B cell (primary cell): Measurements from ENCODE around the gene TIGD3. TPM values are rescaled to one million over a fixed set of nuclear protein-coding genes. Genes with fewer than 3 reads are reported as not detected.
A peak's percentile ranks its signal among the peaks of the same experiment; 100 is the strongest.

Source experiments
- ATAC-seq: fragments of 200-7000 bp; cut with Tn5 transposase; one replicate; pipeline ENCODE4 v1.10.0; 2021; ENCODE audit warnings: low read depth, mild to moderate bottlenecking, moderate number of reproducible peaks, moderate library complexity
- CTCF ChIA-PET: fragments of 350-600 bp; sonication (Branson Sonifier 250); formaldehyde crosslinking; loops from one replicate; lab custom pipeline; 2021; ENCODE audit warnings: antibody characterized with exemption, inconsistent platforms; lab: Charles Lee
- POLR2A ChIA-PET: fragments of 350-600 bp; sonication (Branson Sonifier 250); formaldehyde crosslinking; loops from one replicate; lab custom pipeline; 2021; ENCODE audit warnings: antibody characterized with exemption; lab: Charles Lee
- DNase-seq: peaks from one replicate; pipeline ENCODE4 v3.0.0; 2013
- H2AFZ ChIP-seq: 2 replicates; pipeline ENCODE4 v1.6.1; 2012; ENCODE audit warnings: mild to moderate bottlenecking, low read depth, low read length; ENCODE audit not compliant: insufficient read depth, poor library complexity, severe bottlenecking
- H3K27ac ChIP-seq, 2 donors: 1 replicate in 1 of 2; 2 replicates in 1 of 2; pipeline ENCODE4 v1.5.1; 2012 to 2013; ENCODE audit warnings: low read length in 2 of 2, mild to moderate bottlenecking in 2 of 2, moderate library complexity in 1 of 2
- H3K27me3 ChIP-seq, 4 experiments: fragments of 200-600 bp in 1 of 4; sonication (generic) in 1 of 4; replicated peaks in 1 of 4; 1 replicate in 2 of 4; 2 replicates in 2 of 4; pipeline versions ENCODE4 v1.6.1 to v1.7.0; 2013 to 2016; ENCODE audit warnings: low read length in 3 of 4, mild to moderate bottlenecking in 2 of 4, mixed read lengths in 1 of 4, moderate library complexity in 1 of 4; ENCODE audit not compliant: insufficient read depth in 4 of 4, control insufficient read depth in 3 of 4; ENCODE audit errors: control extremely low read depth in 1 of 4
- H3K36me3 ChIP-seq, 2 experiments: replicated peaks in 1 of 2; 1 replicate in 1 of 2; 2 replicates in 1 of 2; pipeline versions ENCODE4 v1.6.1 to v1.7.1; 2013; ENCODE audit warnings: low read length in 1 of 2; ENCODE audit not compliant: insufficient read depth in 2 of 2, control insufficient read depth in 1 of 2; ENCODE audit errors: control extremely low read depth in 1 of 2, extremely low read depth in 1 of 2
- H3K4me1 ChIP-seq, 2 donors: fragments of 200-600 bp in 1 of 2; sonication (generic) in 1 of 2; 1 replicate in 1 of 2; 2 replicates in 1 of 2; pipeline versions ENCODE4 v1.5.1 to v1.6.1; 2013 to 2017; ENCODE audit warnings: low read length in 2 of 2; ENCODE audit not compliant: control insufficient read depth in 2 of 2, insufficient read depth in 2 of 2
- H3K4me2 ChIP-seq: replicated peaks from 2 replicates; pipeline ENCODE3; 2012; ENCODE audit warnings: mild to moderate bottlenecking, low read depth, low read length; ENCODE audit not compliant: poor library complexity, severe bottlenecking
- H3K4me3 ChIP-seq, 5 experiments: fragments of 200-600 bp in 1 of 5; sonication (generic) in 1 of 5; 1 replicate in 3 of 5; 2 replicates in 2 of 5; pipeline versions ENCODE4 v1.5.1 to v1.7.0; 2011 to 2016; ENCODE audit warnings: low read length in 4 of 5, mild to moderate bottlenecking in 4 of 5, low read depth in 2 of 5, control low read depth in 1 of 5, moderate library complexity in 1 of 5; ENCODE audit not compliant: insufficient read depth in 1 of 5; ENCODE audit errors: control extremely low read depth in 1 of 5, extremely low read depth in 1 of 5
- H3K79me2 ChIP-seq: fragments of 200-600 bp; sonication (generic); one replicate; pipeline ENCODE4 v1.6.0; 2016; ENCODE audit warnings: low read length; ENCODE audit not compliant: control insufficient read depth, insufficient read depth
- H3K9ac ChIP-seq: fragments of 200-600 bp; sonication (generic); 2 replicates; pipeline ENCODE4 v1.6.1; 2017; ENCODE audit warnings: mild to moderate bottlenecking, low read length, moderate library complexity
- H3K9me3 ChIP-seq, 3 donors: one replicate each; pipeline versions ENCODE4 v1.6.1 to v1.7.1; 2013; ENCODE audit warnings: low read length in 2 of 3; ENCODE audit not compliant: control insufficient read depth in 2 of 3, insufficient read depth in 1 of 3; ENCODE audit errors: control extremely low read depth in 1 of 3
- H4K20me1 ChIP-seq: 2 replicates; pipeline ENCODE4 v1.6.0; 2012; ENCODE audit warnings: mild to moderate bottlenecking, low read length; ENCODE audit not compliant: insufficient read depth, control insufficient read depth, poor library complexity, severe bottlenecking
- H3K27ac Mint-ChIP-seq: one replicate; pipeline ENCODE4 v1.8.0; 2021; ENCODE audit warnings: mixed read lengths
- H3K27me3 Mint-ChIP-seq: one replicate; pipeline ENCODE4 v1.8.0; 2021; ENCODE audit warnings: mixed read lengths
- H3K4me1 Mint-ChIP-seq: one replicate; pipeline ENCODE4 v1.8.0; 2021; ENCODE audit warnings: mixed read lengths
- H3K4me3 Mint-ChIP-seq: one replicate; pipeline ENCODE4 v1.8.0; 2021; ENCODE audit warnings: mixed read lengths
- H3K9me3 Mint-ChIP-seq: one replicate; pipeline ENCODE4 v1.8.0; 2022; ENCODE audit warnings: mixed read lengths; ENCODE audit not compliant: insufficient read depth
- CTCF ChIP-seq: fragments of 200-600 bp; IDR thresholded peaks from one replicate; pipeline ENCODE4 v1.8.0; 2022; ENCODE audit warnings: antibody characterized with exemption, mild to moderate bottlenecking
- EZH2 ChIP-seq: IDR thresholded peaks from 2 replicates; pipeline ENCODE4 v1.6.1; 2012; ENCODE audit warnings: borderline replicate concordance, low read depth, mild to moderate bottlenecking, moderate library complexity, low read length; ENCODE audit not compliant: insufficient read depth, poor library complexity, severe bottlenecking
- WGBS: methylation state at CpG from one replicate; pipeline ENCODE4 v1.1.5; 2013; ENCODE audit warnings: missing lambda C conversion rate; ENCODE audit not compliant: insufficient coverage; 5-methylcytosine and 5-hydroxymethylcytosine counted together
- intact Hi-C: fragments of 100-400 bp; cut with micrococcal nuclease; formaldehyde crosslinking; loops from one replicate; pipeline ENCODE4 v1.10.0; 2022
- polyA plus RNA-seq: library from polyadenylated mRNA; depleted of rRNA; stranded (reverse); fragments of >200 nt; gene quantifications from 2 replicates; pipeline ENCODE4 v1.2.3, GENCODE V29; 2012
- total RNA-seq, 2 donors: library from RNA; stranded (reverse); fragments of 120-200 nt in 1 of 2; gene quantifications; 1 replicate in 1 of 2; 2 replicates in 1 of 2; pipeline versions ENCODE4 v1.2.3 to v1.2.4, GENCODE V29; 2013 to 2022

Gene TIGD3
- total and polyA plus RNA-seq, 2 donors (not counting 1 experiment from before 2014, with no cell fraction given): 3.8 to 6.1 TPM

- Histone ChIP-seq H3K4me1 (peaks cover 17 to 33% of the 10 kb centered on the region in 2 donors), H4K20me1 (no peaks in the 10 kb centered on the region), H3K27me3 (no peaks in the 10 kb centered on the region), H3K36me3 (no peaks in the 10 kb centered on the region), H3K9me3 (no peaks in the 10 kb centered on the region), H3K4me3 (no peak overlapping the region), H3K4me2 (peak overlapping the region; percentile 6), H3K27ac (no peak overlapping the region), H2AFZ (no peak overlapping the region), H3K79me2 (peaks cover 17% of the 10 kb centered on the region), H3K9ac (no peak overlapping the region)
- Mint-ChIP-seq H3K4me1 (peaks cover 21% of the 10 kb centered on the region), H3K27me3 (no peaks in the 10 kb centered on the region), H3K27ac (no peak overlapping the region), H3K4me3 (no peak overlapping the region), H3K9me3 (no peaks in the 10 kb centered on the region)
- TF ChIP-seq CTCF: peak; percentile 81
- TF ChIP-seq EZH2: no peak
- ATAC-seq (peak; percentile 58), DNase-seq (peak; percentile 73)
- ChIA-PET CTCF (interaction anchor here (0.6 to 7.4 kb wide), 6 partner anchors 51 to 301 kb away, joined by 3 to 82 read pairs (median 6); no protein-coding TSS in a partner anchor), POLR2A (no interaction called here)
- intact Hi-C loops: loop anchor here (1.0 to 2.0 kb wide), 5 partner anchors 16 to 222 kb away; partner anchors contain the start of gene SLC25A45
- no CpG with 5 or more reads among the region's 4 CpGs for WGBS
Measured at GRCh38 chr11:65366340-65366773, 11.8 kb downstream of the TIGD3 start.

- ChIA-PET POLR2A (interaction anchor here (0.7 kb wide), 1 partner anchor 632 kb away, joined by 3 read pairs; no protein-coding TSS in a partner anchor), CTCF (interaction anchor here (0.6 to 7.4 kb wide), 5 partner anchors 8 to 138 kb away, joined by 3 to 82 read pairs (median 3); no protein-coding TSS in a partner anchor)
- peaks cover 3% of the 10 kb centered on the region for H3K4me1 Mint-ChIP-seq
- no peaks in the 10 kb centered on the region for H3K9me3 Mint-ChIP-seq
- Histone ChIP-seq H2AFZ (no peak overlapping the region), H3K27me3 (no peaks in the 10 kb centered on the region), H3K27ac (no peak overlapping the region), H4K20me1 (no peaks in the 10 kb centered on the region), H3K4me3 (no peak overlapping the region), H3K9ac (no peak overlapping the region), H3K9me3 (no peaks in the 10 kb centered on the region), H3K36me3 (peaks cover 0 to 2% of the 10 kb centered on the region in 2 experiments), H3K4me1 (peaks cover 0 to 8% of the 10 kb centered on the region in 2 donors), H3K4me2 (no peak overlapping the region), H3K79me2 (peaks cover 23% of the 10 kb centered on the region)
- 90% methylated on average over 5 of the region's 6 CpGs for WGBS
- intact Hi-C loops: no loop called here
- H3K4me3 Mint-ChIP-seq: no peak overlapping the region
- peak overlapping the region; percentile 26 for H3K27ac Mint-ChIP-seq
- TF ChIP-seq CTCF (no peak), EZH2 (no peak)
- DNase-seq (no peak), ATAC-seq (no peak)
- no peaks in the 10 kb centered on the region for H3K27me3 Mint-ChIP-seq
Measured at GRCh38 chr11:65370659-65371049, 16.1 kb downstream of the TIGD3 start.
